MM.1S (cell line): ENCODE measurements around the gene DDX24.

Source experiments
- CTCF ChIP-seq: fragments of 300-600 bp; sonication (generic); IDR thresholded peaks from 2 replicates; pipeline ENCODE4 v1.5.1; 2016; ENCODE audit warnings: antibody characterized with exemption, low read length, mixed read lengths
- EZH2 ChIP-seq: fragments of 300-600 bp; sonication (generic); optimal IDR thresholded peaks from 2 replicates; pipeline ENCODE3; 2017; ENCODE audit warnings: low read depth, mild to moderate bottlenecking, antibody characterized with exemption, low read length, mixed read lengths
- EZH2phosphoT487 ChIP-seq: fragments of 300-600 bp; sonication (generic); IDR thresholded peaks from 2 replicates; pipeline ENCODE4 v1.6.1; 2018; ENCODE audit warnings: antibody characterized with exemption, low read length

- TF ChIP-seq CTCF (no peak), EZH2 (no peak), EZH2phosphoT487 (no peak)
These were observed 43.8 kb upstream of the DDX24 start for GRCh38 chr14:94124582-94125377.
